ENCODE results near the gene ATRIP.

Gene ATRIP

GRCh38 chr3:48502121-48502520, 55.6 kb downstream of the ATRIP start:
- no peak for DNase-seq
- H3K4me1 Mint-ChIP-seq = peaks cover 33% of the 10 kb centered on the region
- no peak overlapping the region for H3K27ac Mint-ChIP-seq
- H3K9me3 Mint-ChIP-seq = no peaks in the 10 kb centered on the region
- H3K27me3 Mint-ChIP-seq = no peaks in the 10 kb centered on the region
- ATAC-seq = no peak
- peaks cover 15% of the 10 kb centered on the region for H3K36me3 Mint-ChIP-seq (ENCODE audit: low read depth)
- H3K4me3 Mint-ChIP-seq = peak overlapping the region; percentile 77

- H3K36me3 Mint-ChIP-seq (ENCODE audit: low read depth) = peaks cover 12% of the 10 kb centered on the region
- no peaks in the 10 kb centered on the region for H3K27me3 Mint-ChIP-seq
- ATAC-seq (no peak), DNase-seq (no peak)
- no peaks in the 10 kb centered on the region for H3K9me3 Mint-ChIP-seq
- peak overlapping the region; percentile 77 for H3K4me3 Mint-ChIP-seq
- H3K4me1 Mint-ChIP-seq = peaks cover 39% of the 10 kb centered on the region
- peak overlapping the region; percentile 54 for H3K27ac Mint-ChIP-seq
Measured at GRCh38 chr3:48502728-48503168, 56.2 kb downstream of the ATRIP start.

DNA sequence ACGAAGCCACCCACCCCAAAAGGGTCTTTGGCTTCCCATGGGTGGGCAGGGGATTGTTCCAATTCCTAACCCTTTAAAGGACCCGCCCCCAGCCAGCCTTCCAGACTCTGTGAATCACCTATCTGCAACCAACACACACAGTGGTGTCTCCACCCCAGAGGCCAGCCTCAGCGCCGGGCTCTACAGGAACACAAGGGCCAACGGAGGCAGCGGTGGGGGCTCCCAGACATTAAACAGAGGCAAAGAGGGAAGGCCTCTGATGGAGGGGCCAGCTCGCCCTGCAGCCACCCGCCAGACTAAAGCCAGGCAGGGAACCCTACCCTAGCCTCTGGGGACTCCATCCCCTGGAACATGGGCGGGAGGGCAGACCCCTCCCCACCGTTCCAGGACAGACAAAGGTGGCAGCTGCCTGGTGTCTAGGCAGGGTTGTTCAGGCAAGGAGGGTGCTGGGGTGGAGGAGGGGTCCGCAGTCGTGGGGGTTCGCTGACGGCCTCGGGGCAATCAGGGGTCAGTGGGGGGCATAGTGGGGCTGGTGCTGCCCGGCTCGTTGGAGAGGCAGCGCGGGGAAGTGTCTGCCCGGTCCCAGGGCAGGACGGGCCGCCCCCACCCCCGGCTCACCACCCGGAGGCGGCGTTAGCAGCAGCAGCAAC, 57.0 kb downstream of the ATRIP start:
- Mint-ChIP-seq H3K9me3 (no peaks in the 10 kb centered on the region), H3K4me1 (peaks cover 44% of the 10 kb centered on the region)

GRCh38 chr3:48504051-48504946, 57.8 kb downstream of the ATRIP start, which contains the start of gene SHISA5:
Gene SHISA5, minus strand, starts transcription at chr3:48504174. Its CDS starts 80 bp downstream, at chr3:48504094.
- Mint-ChIP-seq H3K4me1 (peaks cover 44% of the 10 kb centered on the region), H3K4me3 (peak within 1 kb of the TSS; percentile 77), H3K9me3 (no peaks in the 10 kb centered on the region), H3K27ac (peak within 1 kb of the TSS; percentile 54), H3K36me3 (ENCODE audit: low read depth) (peaks cover 5% of the 10 kb centered on the region), H3K27me3 (no peaks in the 10 kb centered on the region)
- ATAC-seq = peak; percentile 49
- peak; percentile 69 for DNase-seq

More for the DNA sequence above, 57.0 kb downstream of the ATRIP start:
- H3K4me3 Mint-ChIP-seq = peak overlapping the region; percentile 77
- DNase-seq (peak; percentile 41), ATAC-seq (no peak)
- H3K27me3 Mint-ChIP-seq = no peaks in the 10 kb centered on the region
- H3K36me3 Mint-ChIP-seq (ENCODE audit: low read depth) = peaks cover 7% of the 10 kb centered on the region
- H3K27ac Mint-ChIP-seq = peak overlapping the region; percentile 54

GRCh38 chr3:48505146-48505545, 58.6 kb downstream of the ATRIP start:
- DNase-seq (no peak), ATAC-seq (no peak)
- H3K4me1 Mint-ChIP-seq = peaks cover 44% of the 10 kb centered on the region
- peak overlapping the region; percentile 77 for H3K4me3 Mint-ChIP-seq
- H3K27ac Mint-ChIP-seq = no peak overlapping the region
- H3K27me3 Mint-ChIP-seq = no peaks in the 10 kb centered on the region
- peaks cover 2% of the 10 kb centered on the region for H3K36me3 Mint-ChIP-seq (ENCODE audit: low read depth)
- no peaks in the 10 kb centered on the region for H3K9me3 Mint-ChIP-seq

DNA sequence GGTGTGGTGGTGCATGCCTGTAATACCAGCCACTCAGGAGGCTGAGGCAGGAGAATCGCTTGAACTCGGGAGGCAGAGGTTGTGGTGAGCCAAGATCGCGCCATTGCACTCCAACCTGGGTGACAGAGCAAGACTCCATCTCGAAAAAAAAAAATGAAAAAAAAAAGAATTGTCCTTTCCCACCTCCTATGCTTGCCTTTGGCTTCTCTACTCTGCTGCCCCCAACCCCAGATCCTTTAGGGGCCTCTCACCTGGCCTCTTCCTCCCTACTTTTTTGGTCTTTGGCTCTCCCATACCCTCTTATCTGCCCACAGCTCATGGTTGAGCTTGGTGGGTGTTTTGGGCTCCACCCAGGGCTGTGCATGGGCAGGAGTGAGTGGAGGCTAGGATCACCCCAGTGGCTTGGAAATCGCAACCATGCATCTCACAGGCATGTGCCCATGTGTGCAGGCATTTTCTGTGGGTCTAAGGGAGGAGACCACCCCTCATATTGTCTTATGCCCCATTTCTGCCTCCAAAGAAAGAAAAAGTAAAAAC, 59.5 kb downstream of the ATRIP start:
- Mint-ChIP-seq H3K27ac (no peak overlapping the region), H3K27me3 (no peaks in the 10 kb centered on the region), H3K36me3 (ENCODE audit: low read depth) (no peaks in the 10 kb centered on the region), H3K4me3 (no peak overlapping the region), H3K9me3 (no peaks in the 10 kb centered on the region), H3K4me1 (peaks cover 44% of the 10 kb centered on the region)
- DNase-seq (no peak), ATAC-seq (no peak)

- H3K4me1 Mint-ChIP-seq = peaks cover 39% of the 10 kb centered on the region
- H3K27ac Mint-ChIP-seq = peak overlapping the region; percentile 73
- H3K4me3 Mint-ChIP-seq = no peak overlapping the region
- ATAC-seq (peak; percentile 90), DNase-seq (peak; percentile 71)
- H3K27me3 Mint-ChIP-seq = no peaks in the 10 kb centered on the region
- H3K9me3 Mint-ChIP-seq = no peaks in the 10 kb centered on the region
- no peaks in the 10 kb centered on the region for H3K36me3 Mint-ChIP-seq (ENCODE audit: low read depth)
Measured at GRCh38 chr3:48507256-48508061, 60.9 kb downstream of the ATRIP start.

DNA sequence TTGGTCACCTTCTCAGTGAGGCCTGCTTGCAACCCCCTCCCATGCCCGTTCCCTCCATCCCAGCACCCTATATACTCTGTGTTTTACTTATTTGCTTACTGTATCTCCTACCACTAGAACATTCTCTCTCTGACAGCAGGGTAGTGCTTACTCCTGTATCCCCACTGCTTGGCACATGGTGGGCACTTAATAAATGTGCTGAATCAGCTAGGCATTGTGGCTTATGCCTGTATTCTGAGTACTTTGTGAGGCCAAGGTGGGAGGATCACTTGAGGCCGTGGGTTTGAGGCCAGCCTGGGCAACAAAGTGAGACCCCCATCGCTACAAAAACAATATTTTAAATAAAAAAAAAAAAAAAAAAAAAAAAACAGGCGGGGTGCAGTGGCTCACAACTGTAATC, 65.0 kb downstream of the ATRIP start:
- ATAC-seq = no peak
- Mint-ChIP-seq H3K27ac (no peak overlapping the region), H3K9me3 (no peaks in the 10 kb centered on the region), H3K4me1 (peaks cover 42% of the 10 kb centered on the region), H3K27me3 (no peaks in the 10 kb centered on the region), H3K4me3 (no peak overlapping the region), H3K36me3 (ENCODE audit: low read depth) (no peaks in the 10 kb centered on the region)
- DNase-seq = no peak

GRCh38 chr3:48514431-48515227, 68.1 kb downstream of the ATRIP start:
- DNase-seq (no peak), ATAC-seq (peak; percentile 29)
- no peak overlapping the region for H3K27ac Mint-ChIP-seq

More at GRCh38 chr3:48514431-48515227, 68.1 kb downstream of the ATRIP start:
- Mint-ChIP-seq H3K4me1 (peaks cover 54% of the 10 kb centered on the region), H3K36me3 (ENCODE audit: low read depth) (no peaks in the 10 kb centered on the region), H3K9me3 (no peaks in the 10 kb centered on the region), H3K4me3 (no peak overlapping the region), H3K27me3 (no peaks in the 10 kb centered on the region)
